Activated T-helper 1 cell treated with anti-CD3 and anti-CD28 coated beads, Interleukin-12 subunit alpha, Interleukin-12 subunit beta, Interleukin-2, Interleukin-4 antibody, amounts not matched to agents 30 ng/mL and 10 ng/mL and 1 ng/mL, durations not matched to agents 14 hours and 24 hours and 36 hours (primary cell): ENCODE measurements around the gene SNX13. TPM values are rescaled to one million over a fixed set of nuclear protein-coding genes. Genes with fewer than 3 reads are reported as not detected.

Experiments
- DNase-seq: peaks from one replicate; pipeline ENCODE4 v3.0.0; 2021; ENCODE audit warnings: low spot score
- H3K27ac Mint-ChIP-seq: one replicate; pipeline ENCODE4 v1.8.0; 2021; ENCODE audit warnings: mild to moderate bottlenecking, mixed read lengths
- H3K27me3 Mint-ChIP-seq: one replicate; pipeline ENCODE4 v1.8.0; 2022; ENCODE audit warnings: mild to moderate bottlenecking, moderate library complexity, mixed read lengths; ENCODE audit not compliant: insufficient read depth
- H3K36me3 Mint-ChIP-seq: one replicate; pipeline ENCODE4 v1.8.0; 2021; ENCODE audit warnings: low read depth, mixed read lengths
- H3K4me1 Mint-ChIP-seq: one replicate; pipeline ENCODE4 v1.8.0; 2021; ENCODE audit warnings: low read depth, mixed read lengths
- H3K4me3 Mint-ChIP-seq: one replicate; pipeline ENCODE4 v1.8.0; 2021; ENCODE audit warnings: mild to moderate bottlenecking, moderate library complexity, mixed read lengths
- H3K9me3 Mint-ChIP-seq: one replicate; pipeline ENCODE4 v1.8.0; 2021; ENCODE audit warnings: mixed read lengths
- intact Hi-C: fragments of 100-400 bp; cut with micrococcal nuclease; formaldehyde crosslinking; loops from one replicate; pipeline ENCODE4 v1.15.1; 2024
- total RNA-seq: library from RNA; stranded (reverse); gene quantifications from 2 replicates; pipeline ENCODE4 v1.2.3, GENCODE V29; 2022

SNX13 gene
- total RNA-seq, 1 donor from 2014 or later: 27.3 TPM

GRCh38 chr7:17774248-17774647 lies 166.0 kb downstream of the SNX13 start:
- H3K4me1 Mint-ChIP-seq: peaks cover 7% of the 10 kb centered on the region
- H3K27ac Mint-ChIP-seq: no peak overlapping the region
- H3K4me3 Mint-ChIP-seq: no peak overlapping the region
- H3K36me3 Mint-ChIP-seq: no peaks in the 10 kb centered on the region
- intact Hi-C loops: loop anchor here (5.0 kb wide), 1 partner anchor 168 kb away; the partner anchor contains the start of gene SNX13
- no peak for DNase-seq
- no peaks in the 10 kb centered on the region for H3K9me3 Mint-ChIP-seq
- H3K27me3 Mint-ChIP-seq: peaks cover 4% of the 10 kb centered on the region

GRCh38 chr7:17773289-17773626 lies 167.0 kb downstream of the SNX13 start:
- no peak overlapping the region for H3K4me3 Mint-ChIP-seq
- H3K4me1 Mint-ChIP-seq: peaks cover 7% of the 10 kb centered on the region
- no peaks in the 10 kb centered on the region for H3K9me3 Mint-ChIP-seq
- H3K27me3 Mint-ChIP-seq: peaks cover 4% of the 10 kb centered on the region
- DNase-seq: no peak
- intact Hi-C loops: loop anchor here (5.0 kb wide), 1 partner anchor 169 kb away; the partner anchor contains the start of gene SNX13
- H3K27ac Mint-ChIP-seq: no peak overlapping the region
- H3K36me3 Mint-ChIP-seq: no peaks in the 10 kb centered on the region

- DNase-seq: no peak
Observed at GRCh38 chr7:17772581-17773288, 167.6 kb downstream of the SNX13 start.

GRCh38 chr7:17771901-17772408 lies 168.3 kb downstream of the SNX13 start:
- Mint-ChIP-seq H3K4me3 (no peak overlapping the region), H3K27ac (no peak overlapping the region), H3K36me3 (no peaks in the 10 kb centered on the region), H3K27me3 (peaks cover 4% of the 10 kb centered on the region), H3K4me1 (peaks cover 7% of the 10 kb centered on the region), H3K9me3 (no peaks in the 10 kb centered on the region)
- intact Hi-C loops: loop anchor here (1.0 to 5.0 kb wide), 2 partner anchors 91 to 170 kb away; partner anchors contain the start of gene SNX13
- DNase-seq: no peak

More at GRCh38 chr7:17772581-17773288, 167.6 kb downstream of the SNX13 start:
- H3K9me3 Mint-ChIP-seq: no peaks in the 10 kb centered on the region
- H3K27ac Mint-ChIP-seq: no peak overlapping the region
- peaks cover 7% of the 10 kb centered on the region for H3K4me1 Mint-ChIP-seq
- no peak overlapping the region for H3K4me3 Mint-ChIP-seq
- peaks cover 4% of the 10 kb centered on the region for H3K27me3 Mint-ChIP-seq
- intact Hi-C loops: loop anchor here (5.0 kb wide), 1 partner anchor 170 kb away; the partner anchor contains the start of gene SNX13
- H3K36me3 Mint-ChIP-seq: no peaks in the 10 kb centered on the region

- Mint-ChIP-seq H3K9me3 (no peaks in the 10 kb centered on the region), H3K36me3 (no peaks in the 10 kb centered on the region), H3K27me3 (peaks cover 4% of the 10 kb centered on the region), H3K4me3 (no peak overlapping the region), H3K27ac (no peak overlapping the region), H3K4me1 (peaks cover 7% of the 10 kb centered on the region)
- DNase-seq: no peak
- intact Hi-C loops: loop anchor here (1.0 to 5.0 kb wide), 5 partner anchors 90 to 574 kb away; partner anchors contain the start of gene SNX13
Observed at GRCh38 chr7:17770710-17771375, 169.5 kb downstream of the SNX13 start.

GRCh38 chr7:17769918-17770317 lies 170.4 kb downstream of the SNX13 start:
- H3K4me1 Mint-ChIP-seq: peaks cover 7% of the 10 kb centered on the region
- no peak overlapping the region for H3K4me3 Mint-ChIP-seq
- peaks cover 4% of the 10 kb centered on the region for H3K27me3 Mint-ChIP-seq
- no peaks in the 10 kb centered on the region for H3K9me3 Mint-ChIP-seq
- no peak overlapping the region for H3K27ac Mint-ChIP-seq
- intact Hi-C loops: loop anchor here (1.0 to 5.0 kb wide), 4 partner anchors 172 to 575 kb away; partner anchors contain the start of gene SNX13
- peak; percentile 23 for DNase-seq
- H3K36me3 Mint-ChIP-seq: no peaks in the 10 kb centered on the region

GRCh38 chr7:17758008-17758407 lies 182.3 kb downstream of the SNX13 start:
- intact Hi-C loops: no loop called here
- Mint-ChIP-seq H3K9me3 (no peaks in the 10 kb centered on the region), H3K4me3 (no peak overlapping the region), H3K27ac (no peak overlapping the region), H3K36me3 (no peaks in the 10 kb centered on the region), H3K27me3 (peaks cover 6% of the 10 kb centered on the region), H3K4me1 (no peaks in the 10 kb centered on the region)
- no peak for DNase-seq

- no peak for DNase-seq
- Mint-ChIP-seq H3K4me3 (no peak overlapping the region), H3K4me1 (no peaks in the 10 kb centered on the region), H3K27ac (no peak overlapping the region), H3K27me3 (peaks cover 3% of the 10 kb centered on the region), H3K36me3 (no peaks in the 10 kb centered on the region), H3K9me3 (no peaks in the 10 kb centered on the region)
- intact Hi-C loops: no loop called here
Observed at GRCh38 chr7:17746020-17746530, 194.2 kb downstream of the SNX13 start.

- no peaks in the 10 kb centered on the region for H3K4me1 Mint-ChIP-seq
- no peak overlapping the region for H3K27ac Mint-ChIP-seq
- no peaks in the 10 kb centered on the region for H3K36me3 Mint-ChIP-seq
- DNase-seq: no peak
- H3K27me3 Mint-ChIP-seq: peaks cover 3% of the 10 kb centered on the region
- intact Hi-C loops: no loop called here
- no peaks in the 10 kb centered on the region for H3K9me3 Mint-ChIP-seq
- H3K4me3 Mint-ChIP-seq: no peak overlapping the region
Observed at GRCh38 chr7:17745610-17746009, 194.7 kb downstream of the SNX13 start.

GRCh38 chr7:17743316-17743715 lies 197.0 kb downstream of the SNX13 start:
- Mint-ChIP-seq H3K4me3 (no peak overlapping the region), H3K9me3 (no peaks in the 10 kb centered on the region), H3K36me3 (no peaks in the 10 kb centered on the region), H3K27me3 (peaks cover 3% of the 10 kb centered on the region), H3K27ac (no peak overlapping the region), H3K4me1 (no peaks in the 10 kb centered on the region)
- intact Hi-C loops: no loop called here
- DNase-seq: no peak

- Mint-ChIP-seq H3K9me3 (no peaks in the 10 kb centered on the region), H3K4me3 (no peak overlapping the region)
- intact Hi-C loops: no loop called here
Observed at GRCh38 chr7:17741426-17741825, 198.9 kb downstream of the SNX13 start.

More at GRCh38 chr7:17741426-17741825, 198.9 kb downstream of the SNX13 start:
- DNase-seq: no peak
- Mint-ChIP-seq H3K27me3 (peaks cover under 1% of the 10 kb centered on the region), H3K27ac (no peak overlapping the region), H3K36me3 (no peaks in the 10 kb centered on the region), H3K4me1 (no peaks in the 10 kb centered on the region)
